ENCODE results near the gene CTNNA1.

The CTNNA1 gene

GRCh38 chr5:138850865-138851435 lies 97.7 kb downstream of the CTNNA1 start:
- DNase-seq (ENCODE audit: low read depth, low spot score), result no peak

- no peak for DNase-seq (ENCODE audit: low read depth, low spot score)
Measured at GRCh38 chr5:138853132-138853531, 99.9 kb downstream of the CTNNA1 start.

GRCh38 chr5:138867011-138867410 lies 113.8 kb downstream of the CTNNA1 start:
- DNase-seq (ENCODE audit: low read depth, low spot score), result no peak

- DNase-seq (ENCODE audit: low read depth, low spot score), result no peak
Measured at GRCh38 chr5:138869038-138869437, 115.8 kb downstream of the CTNNA1 start.

- DNase-seq (ENCODE audit: low read depth, low spot score), result peak; percentile 72
Measured at GRCh38 chr5:138869763-138870500, 116.7 kb downstream of the CTNNA1 start.

- DNase-seq (ENCODE audit: low read depth, low spot score), result peak; percentile 50
Measured at GRCh38 chr5:138870611-138871010, 117.4 kb downstream of the CTNNA1 start.

- no peak for DNase-seq (ENCODE audit: low read depth, low spot score)
Measured at GRCh38 chr5:138872841-138873465, 119.7 kb downstream of the CTNNA1 start.

- DNase-seq (ENCODE audit: low read depth, low spot score), result peak; percentile 44
Measured at GRCh38 chr5:138873466-138874221, 120.4 kb downstream of the CTNNA1 start.

GRCh38 chr5:138874241-138874640 lies 121.0 kb downstream of the CTNNA1 start:
- peak; percentile 45 for DNase-seq (ENCODE audit: low read depth, low spot score)

- peak; percentile 91 for DNase-seq (ENCODE audit: low read depth, low spot score)
Measured at GRCh38 chr5:138874771-138875551, 121.7 kb downstream of the CTNNA1 start, which contains the start of gene LRRTM2. Gene LRRTM2 (minus strand): TSS chr5:138875335. CDS start chr5:138874911, 424 bp downstream.

- no peak for DNase-seq (ENCODE audit: low read depth, low spot score)
Measured at GRCh38 chr5:138875552-138875875, 122.3 kb downstream of the CTNNA1 start.

- no peak for DNase-seq (ENCODE audit: low read depth, low spot score)
Measured at GRCh38 chr5:138875946-138876345, 122.7 kb downstream of the CTNNA1 start.

GRCh38 chr5:138876811-138877210 lies 123.6 kb downstream of the CTNNA1 start:
- no peak for DNase-seq (ENCODE audit: low read depth, low spot score)

- no peak for DNase-seq (ENCODE audit: low read depth, low spot score)
Measured at GRCh38 chr5:138878437-138879235, 125.4 kb downstream of the CTNNA1 start.

GRCh38 chr5:138883211-138883610 lies 130.0 kb downstream of the CTNNA1 start:
- DNase-seq (ENCODE audit: low read depth, low spot score), result no peak

GRCh38 chr5:138884094-138884493 lies 130.9 kb downstream of the CTNNA1 start:
- DNase-seq (ENCODE audit: low read depth, low spot score), result no peak

- no peak for DNase-seq (ENCODE audit: low read depth, low spot score)
Measured at GRCh38 chr5:138884554-138884953, 131.3 kb downstream of the CTNNA1 start.

- no peak for DNase-seq (ENCODE audit: low read depth, low spot score)
Measured at GRCh38 chr5:138889994-138890393, 136.8 kb downstream of the CTNNA1 start.

- peak; percentile 42 for DNase-seq (ENCODE audit: low read depth, low spot score)
Measured at GRCh38 chr5:138890644-138891043, 137.4 kb downstream of the CTNNA1 start.

- no peak for DNase-seq (ENCODE audit: low read depth, low spot score)
Measured at GRCh38 chr5:138895918-138896317, 142.7 kb downstream of the CTNNA1 start.

GRCh38 chr5:138898299-138898698 lies 145.1 kb downstream of the CTNNA1 start:
- DNase-seq (ENCODE audit: low read depth, low spot score), result no peak

Measured in astrocyte of the hippocampus (primary cell).